ENCODE data around the gene GPR162.

DNA sequence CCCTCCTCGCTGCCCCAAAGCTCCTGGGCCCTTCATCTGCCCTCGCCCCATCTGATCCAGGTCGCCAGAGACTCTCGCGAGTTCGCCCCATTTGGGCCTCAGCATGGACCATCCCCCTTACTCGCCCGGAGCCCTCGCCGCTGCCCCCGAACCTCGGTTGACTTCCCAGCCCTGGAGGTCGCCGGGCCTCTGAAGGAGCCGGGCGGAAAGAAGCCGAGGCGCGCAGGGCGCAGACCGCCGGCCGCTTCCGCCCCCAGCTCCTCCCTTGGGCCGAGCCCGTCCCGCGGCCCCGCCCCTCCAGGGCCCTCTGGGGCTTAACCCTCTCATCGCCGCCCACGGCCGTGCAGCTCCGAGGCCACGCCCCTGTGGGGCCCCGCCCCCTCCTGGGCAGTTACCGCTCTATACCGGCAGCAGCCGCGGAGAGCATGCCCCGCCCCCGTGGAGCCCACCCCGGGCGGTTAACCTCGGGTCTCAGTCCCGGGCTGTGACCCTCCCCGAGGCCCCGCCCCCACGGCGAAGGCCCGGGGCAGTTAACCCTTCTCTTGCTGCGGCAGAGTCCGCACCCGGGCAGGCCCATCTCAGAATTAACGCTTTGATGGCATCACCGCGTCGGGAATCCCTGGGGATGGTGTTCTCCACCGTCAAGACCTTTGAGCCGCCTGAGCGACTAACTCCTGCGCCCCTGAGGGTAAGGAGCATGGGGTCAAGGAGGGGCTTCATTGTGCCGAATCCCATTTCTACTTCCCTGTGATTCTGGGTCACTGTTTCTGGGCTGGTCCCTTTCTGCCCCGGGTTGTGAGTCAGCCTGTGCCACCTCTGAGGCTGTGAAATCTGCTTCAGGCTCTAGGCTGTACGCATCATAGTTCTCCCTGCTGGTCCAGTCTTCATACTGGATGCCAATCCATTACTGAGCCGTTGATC, 51.7 kb downstream of the GPR162 start, which contains the start of gene SPSB2:
- TF ChIP-seq CTCF (IDR thresholded peaks at IDR 0.05 in 8 of 11, conservative IDR thresholded peaks at IDR 0.05 in 3 of 11) (peak in 7 of 11 experiments; percentile 15 to 50 (median 25)), POLR2A (IDR thresholded peaks at IDR 0.05) (peak in 2 of 3 donors; percentile 47 to 66)
